Mesothelial cell of epicardium (in vitro differentiated cells): ENCODE measurements around the gene DOHH. TPM values are rescaled to one million over a fixed set of nuclear protein-coding genes. Genes with fewer than 3 reads are reported as not detected.

Experiments
- DNase-seq, 2 experiments: peaks; one replicate each; pipeline ENCODE4 v3.0.0; 2021; ENCODE audit warnings: low spot score in 2 of 2; ENCODE audit not compliant: unreplicated experiment in 2 of 2
- H3K27ac Mint-ChIP-seq: 2 replicates; pipeline ENCODE4 v1.8.0; 2021; ENCODE audit warnings: mixed read lengths
- H3K27me3 Mint-ChIP-seq: 2 replicates; pipeline ENCODE4 v1.8.0; 2021; ENCODE audit warnings: low read depth, mixed read lengths
- H3K36me3 Mint-ChIP-seq: 2 replicates; pipeline ENCODE4 v1.8.0; 2021; ENCODE audit warnings: mixed read lengths
- H3K4me1 Mint-ChIP-seq: 2 replicates; pipeline ENCODE4 v1.8.0; 2021; ENCODE audit warnings: mixed read lengths
- H3K4me3 Mint-ChIP-seq: 2 replicates; pipeline ENCODE4 v1.8.0; 2021; ENCODE audit warnings: mild to moderate bottlenecking, moderate library complexity, mixed read lengths
- H3K9me3 Mint-ChIP-seq: 2 replicates; pipeline ENCODE4 v1.8.0; 2021; ENCODE audit warnings: mixed read lengths
- total RNA-seq: library from RNA; stranded (reverse); gene quantifications from 3 replicates; pipeline ENCODE4 v1.2.1, GENCODE V29; 2021
- TF ChIP-seq, protein P1 (sequence below): fragments of 200-600 bp; sonication (generic); IDR thresholded peaks from one replicate; pipeline ENCODE4 v1.5.0; 2021; ENCODE audit warnings: antibody characterized with exemption; ENCODE audit not compliant: unreplicated experiment

Gene DOHH
- total RNA-seq, 1 donor from 2014 or later, result 8.5 TPM

DNA sequence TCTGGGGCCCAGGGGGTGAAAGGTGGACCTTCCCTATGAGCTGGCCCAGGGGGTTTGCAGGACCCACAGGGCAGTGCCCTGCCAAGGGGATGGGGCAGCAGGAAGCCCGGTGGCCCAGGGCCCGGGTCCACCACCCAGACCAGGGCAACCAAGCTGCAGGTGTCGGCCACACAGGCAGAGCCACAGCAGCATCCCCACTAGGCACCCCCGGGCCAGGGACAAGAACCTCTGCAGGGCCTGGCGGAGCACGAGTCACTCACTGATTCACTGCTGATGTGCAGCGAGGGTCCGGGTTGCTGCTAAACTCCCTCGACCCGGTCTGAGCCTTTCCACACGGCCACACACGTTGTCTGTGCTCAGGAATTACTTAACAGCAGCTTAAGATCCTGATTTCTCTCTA, 14.5 kb upstream of the DOHH start:
- Mint-ChIP-seq H3K4me1 (no peaks in the 10 kb centered on the region), H3K27ac (no peak overlapping the region), H3K4me3 (no peak overlapping the region), H3K27me3 (no peaks in the 10 kb centered on the region), H3K9me3 (no peaks in the 10 kb centered on the region), H3K36me3 (no peaks in the 10 kb centered on the region)
- TF ChIP-seq, protein P1, sequence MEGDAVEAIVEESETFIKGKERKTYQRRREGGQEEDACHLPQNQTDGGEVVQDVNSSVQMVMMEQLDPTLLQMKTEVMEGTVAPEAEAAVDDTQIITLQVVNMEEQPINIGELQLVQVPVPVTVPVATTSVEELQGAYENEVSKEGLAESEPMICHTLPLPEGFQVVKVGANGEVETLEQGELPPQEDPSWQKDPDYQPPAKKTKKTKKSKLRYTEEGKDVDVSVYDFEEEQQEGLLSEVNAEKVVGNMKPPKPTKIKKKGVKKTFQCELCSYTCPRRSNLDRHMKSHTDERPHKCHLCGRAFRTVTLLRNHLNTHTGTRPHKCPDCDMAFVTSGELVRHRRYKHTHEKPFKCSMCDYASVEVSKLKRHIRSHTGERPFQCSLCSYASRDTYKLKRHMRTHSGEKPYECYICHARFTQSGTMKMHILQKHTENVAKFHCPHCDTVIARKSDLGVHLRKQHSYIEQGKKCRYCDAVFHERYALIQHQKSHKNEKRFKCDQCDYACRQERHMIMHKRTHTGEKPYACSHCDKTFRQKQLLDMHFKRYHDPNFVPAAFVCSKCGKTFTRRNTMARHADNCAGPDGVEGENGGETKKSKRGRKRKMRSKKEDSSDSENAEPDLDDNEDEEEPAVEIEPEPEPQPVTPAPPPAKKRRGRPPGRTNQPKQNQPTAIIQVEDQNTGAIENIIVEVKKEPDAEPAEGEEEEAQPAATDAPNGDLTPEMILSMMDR, result no peak
- DNase-seq, result no peak

DNA sequence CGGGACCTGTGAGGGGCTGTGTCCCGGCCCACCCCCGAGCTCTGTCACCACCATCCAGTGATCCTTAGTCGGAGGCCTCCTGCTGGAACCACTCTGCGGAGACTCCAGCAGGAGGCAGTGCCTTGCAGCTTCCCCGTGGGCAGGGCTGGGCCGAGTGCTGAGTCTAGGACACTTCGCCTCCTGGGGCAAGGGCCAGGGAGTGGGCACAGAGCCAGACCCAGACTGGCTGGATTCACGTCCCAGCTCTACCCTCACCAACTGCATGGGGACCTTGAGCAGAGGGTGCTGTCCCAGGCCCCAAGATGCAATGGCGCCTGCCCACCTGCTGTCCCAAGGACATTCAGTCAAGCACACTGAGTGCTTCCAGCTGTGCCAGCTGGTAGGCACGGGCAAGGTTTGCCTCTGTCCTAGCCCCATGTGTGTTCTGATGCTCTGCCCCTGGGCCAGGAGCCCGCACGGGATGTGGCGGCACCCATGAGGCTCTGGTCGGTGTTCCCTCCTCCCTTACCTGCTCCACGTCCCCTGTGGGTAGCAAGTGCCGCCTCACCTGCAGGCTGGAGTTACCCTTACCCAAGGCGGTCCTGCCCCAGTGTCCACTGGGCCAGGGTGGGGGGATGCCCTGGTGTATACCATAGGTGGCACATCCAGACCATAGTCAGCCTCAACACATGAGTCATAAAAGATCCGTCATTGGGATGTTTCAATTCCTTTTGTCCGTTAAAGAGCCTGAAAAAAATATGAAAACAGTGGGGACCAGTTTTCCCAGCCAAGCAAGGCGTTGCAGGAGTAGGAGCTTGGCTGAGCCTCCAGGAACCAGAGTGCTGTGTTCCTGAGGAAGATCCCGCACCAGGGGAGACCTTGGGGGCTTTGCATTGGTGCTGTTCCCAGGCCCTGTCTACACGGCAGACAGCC, 13.0 kb upstream of the DOHH start:
- TF ChIP-seq, protein P1, result no peak
- Mint-ChIP-seq H3K36me3 (peaks cover 6% of the 10 kb centered on the region), H3K9me3 (no peaks in the 10 kb centered on the region), H3K27me3 (no peaks in the 10 kb centered on the region), H3K4me1 (peaks cover 5% of the 10 kb centered on the region), H3K4me3 (no peak overlapping the region), H3K27ac (no peak overlapping the region)
- no peak for DNase-seq

DNA sequence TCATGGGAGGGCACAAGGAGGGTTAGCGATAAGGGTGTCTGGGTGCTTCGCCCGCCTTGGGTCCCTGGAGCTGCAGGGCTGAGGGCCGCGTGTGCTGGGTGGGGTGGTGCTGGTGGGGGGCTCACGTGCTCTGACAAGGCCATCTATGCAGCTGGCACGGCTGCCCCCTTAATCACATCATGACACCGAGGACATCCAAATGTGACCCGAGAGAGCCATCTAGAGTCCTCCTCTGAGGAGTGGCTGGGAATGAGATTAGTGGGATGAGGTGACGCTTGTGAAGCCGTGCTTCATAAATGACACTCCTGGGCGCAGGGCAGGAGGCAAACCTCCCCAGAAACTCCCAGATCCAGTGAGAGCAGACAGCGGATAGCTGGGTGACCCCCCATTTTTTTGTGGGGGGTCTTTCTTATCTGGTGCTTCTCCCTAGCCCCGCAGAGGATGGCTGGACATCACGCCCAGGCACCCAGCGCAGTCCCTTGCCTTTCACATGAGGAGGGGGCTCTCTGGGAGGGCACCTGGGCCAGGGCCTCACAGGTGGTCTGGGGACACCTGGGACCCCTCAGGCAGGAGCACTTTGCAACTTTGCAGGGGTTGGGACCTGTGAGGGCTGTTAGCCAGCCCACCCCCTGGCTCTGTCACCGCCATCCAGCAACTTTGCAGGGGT, 12.2 kb upstream of the DOHH start:
- Mint-ChIP-seq H3K4me3 (no peak overlapping the region), H3K9me3 (no peaks in the 10 kb centered on the region), H3K4me1 (peaks cover 9% of the 10 kb centered on the region), H3K36me3 (peaks cover 6% of the 10 kb centered on the region), H3K27me3 (no peaks in the 10 kb centered on the region), H3K27ac (no peak overlapping the region)
- TF ChIP-seq, protein P1, result no peak
- no peak for DNase-seq

DNA sequence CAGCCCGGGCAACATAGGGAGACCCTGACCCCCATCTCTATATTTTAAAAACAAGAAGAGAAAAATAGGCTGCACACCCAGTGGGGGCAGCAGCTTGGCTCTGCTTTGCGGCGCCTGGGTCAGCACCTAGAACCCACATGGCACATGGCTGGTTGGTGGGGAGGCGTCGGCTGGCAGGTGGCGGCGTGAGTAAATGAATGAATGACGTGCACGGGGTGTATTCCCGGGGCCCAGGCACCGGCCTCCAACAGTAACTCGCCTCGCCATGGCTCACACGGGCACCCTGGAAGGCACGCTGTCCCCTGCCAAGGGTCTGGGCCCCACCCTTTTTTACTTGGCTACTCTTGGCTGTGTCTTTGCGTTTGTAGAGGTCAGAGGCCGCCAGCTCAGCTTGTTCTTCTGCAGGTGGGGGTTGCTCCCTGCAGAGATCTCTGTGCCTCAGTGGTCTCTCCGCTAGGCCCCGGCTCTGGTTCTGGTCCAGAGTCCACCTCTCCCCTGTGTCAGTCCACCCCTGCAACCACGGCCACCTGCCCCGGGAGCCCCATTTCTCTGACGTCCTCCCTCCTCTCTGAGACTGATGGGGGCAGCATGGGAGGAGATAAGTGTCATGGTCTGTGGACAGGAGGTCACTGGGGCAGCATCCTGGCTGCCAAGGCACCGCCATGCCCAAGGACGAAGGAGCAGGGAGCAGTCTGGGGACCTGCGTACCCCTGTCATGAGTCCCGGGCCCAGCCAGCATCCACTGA, 11.2 kb upstream of the DOHH start:
- Mint-ChIP-seq H3K27ac (no peak overlapping the region), H3K27me3 (no peaks in the 10 kb centered on the region), H3K36me3 (peaks cover 6% of the 10 kb centered on the region), H3K9me3 (no peaks in the 10 kb centered on the region), H3K4me3 (no peak overlapping the region), H3K4me1 (peaks cover 18% of the 10 kb centered on the region)
- TF ChIP-seq, protein P1, result no peak
- no peak for DNase-seq

DNA sequence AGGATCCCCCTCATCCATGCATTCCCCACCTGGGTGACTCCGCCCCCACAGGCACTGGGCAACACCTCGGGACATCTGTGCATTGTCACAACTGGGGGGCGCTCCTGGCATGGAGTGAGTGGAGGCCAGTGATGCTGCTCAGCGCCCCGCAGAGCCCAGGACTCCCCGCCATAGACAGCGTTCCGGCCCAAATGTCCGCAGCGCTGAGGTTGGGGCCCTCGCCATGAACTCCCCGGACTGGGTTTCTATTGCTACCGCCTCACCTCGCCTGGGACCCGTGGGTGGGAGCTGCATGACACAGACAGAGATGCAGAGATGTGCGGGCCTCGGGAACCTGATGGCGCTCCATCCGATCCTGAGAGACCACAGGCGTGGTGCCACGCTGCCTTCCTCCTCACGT, 10.3 kb upstream of the DOHH start:
- no peaks in the 10 kb centered on the region for H3K27me3 Mint-ChIP-seq
- no peak overlapping the region for H3K27ac Mint-ChIP-seq
- TF ChIP-seq, protein P1, result no peak
- H3K4me3 Mint-ChIP-seq, result no peak overlapping the region
- no peak for DNase-seq
- H3K9me3 Mint-ChIP-seq, result no peaks in the 10 kb centered on the region
- H3K4me1 Mint-ChIP-seq, result peaks cover 20% of the 10 kb centered on the region
- peaks cover 6% of the 10 kb centered on the region for H3K36me3 Mint-ChIP-seq
